Adrenal gland (tissue), 5 donors: ENCODE results near the gene RIMBP2.

ENCODE experiments used
- CTCF ChIP-seq, 6 experiments: fragments of 450-650 bp in 4 of 6; fragments of 200-600 bp in 2 of 6; sonication (generic) in 1 of 6; IDR thresholded peaks; 1 replicate in 5 of 6; 2 replicates in 1 of 6; pipeline versions ENCODE4 v1.5.1 to v1.8.0; 2016 to 2021; ENCODE audit warnings: antibody characterized with exemption in 6 of 6, mild to moderate bottlenecking in 2 of 6, moderate library complexity in 1 of 6
- POLR2A ChIP-seq, 2 donors: fragments of 450-650 bp; IDR thresholded peaks; one replicate each; pipeline ENCODE4 v1.6.1; 2017; ENCODE audit warnings: antibody characterized with exemption in 2 of 2, mild to moderate bottlenecking in 2 of 2, moderate library complexity in 1 of 2
- donor health status: DM: no; HTN: no; CAD: no.

GRCh38 chr12:130614530-130614905 is 101.6 kb downstream of the RIMBP2 start:
- no peak for TF ChIP-seq CTCF (IDR thresholded peaks at IDR 0.05)
- no peak for TF ChIP-seq POLR2A (IDR thresholded peaks at IDR 0.05)
